Measurements from ENCODE around the gene C17orf58. TPM values are rescaled to one million over a fixed set of nuclear protein-coding genes. Genes with fewer than 3 reads are reported as not detected.
A peak's percentile ranks its signal among the peaks of the same experiment; 100 is the strongest.

Gene C17orf58
- total and polyA plus RNA-seq, 9 of the 15 experiments (the other 6 are each of a cell fraction or from before 2014, with no cell fraction given), result 8.6 to 37.4 (median 27.6) TPM

GRCh38 chr17:68019675-68020408, 23.6 kb upstream of the C17orf58 start (continued):
- no peak for TF ChIP-seq TFE3 (CRISPR knock-in tag; IDR thresholded peaks at IDR 0.05)
- no peak for TF ChIP-seq TARDBP (IDR thresholded peaks at IDR 0.05)
- TF ChIP-seq SP1 (CRISPR knock-in tag; IDR thresholded peaks at IDR 0.05), result peak; percentile 93
- no peak for TF ChIP-seq ZNF124 (CRISPR knock-in tag; IDR thresholded peaks at IDR 0.05)
- peak; percentile 100 for TF ChIP-seq POLR2H (tag; IDR thresholded peaks at IDR 0.05; ENCODE audit: low read depth)
- TF ChIP-seq SRSF9 (IDR thresholded peaks at IDR 0.05; ENCODE audit: borderline replicate concordance, low read depth, low read length), result no peak
- TF ChIP-seq KLF10 (CRISPR knock-in tag; IDR thresholded peaks at IDR 0.05), result no peak
- no peak for TF ChIP-seq NUFIP1 (IDR thresholded peaks at IDR 0.05; ENCODE audit: partially characterized antibody)
- TF ChIP-seq ZNF384 (IDR thresholded peaks at IDR 0.05; ENCODE audit: low read depth, low read length), result peak; percentile 60
- TF ChIP-seq PCBP2 (IDR thresholded peaks at IDR 0.05; ENCODE audit: low read depth, low read length, poor library complexity, severe bottlenecking), result no peak
- TF ChIP-seq MXI1 (IDR thresholded peaks at IDR 0.05; ENCODE audit: low read depth, low read length), result no peak
- TF ChIP-seq STAT5A (IDR thresholded peaks at IDR 0.05; ENCODE audit: borderline replicate concordance, low read length), result no peak; the same call in 1 of the 2 replicates
- 0 out of 2 replicates have a peak, but pooled peaks have one; percentile 44 for TF ChIP-seq MEF2D (tag; conservative IDR thresholded peaks at IDR 0.05; ENCODE audit: low read depth)
- TF ChIP-seq ZNF436 (CRISPR knock-in tag; IDR thresholded peaks at IDR 0.05), result no peak
- TF ChIP-seq ZNF584 (CRISPR knock-in tag; IDR thresholded peaks at IDR 0.05; ENCODE audit: low read depth), result no peak
- TF ChIP-seq PHTF2 (CRISPR knock-in tag; IDR thresholded peaks at IDR 0.05), result no peak
- no peak for TF ChIP-seq ERF (CRISPR knock-in tag; IDR thresholded peaks at IDR 0.05)
- no peak for TF ChIP-seq HMG20B (CRISPR knock-in tag; IDR thresholded peaks at IDR 0.05)
- TF ChIP-seq KDM2B (CRISPR knock-in tag; IDR thresholded peaks at IDR 0.05), result no peak
- TF ChIP-seq FOXK2 (conservative IDR thresholded peaks at IDR 0.05 in 1 of 2, IDR thresholded peaks at IDR 0.05 in 1 of 2; ENCODE audit: low read depth in 2 of 2), result peak; percentile 10 to 80; a peak in 2 of 4 replicates
- peak; percentile 11 for TF ChIP-seq FOS (IDR thresholded peaks at IDR 0.05; ENCODE audit: extremely low read depth, insufficient read length)
- peak; percentile 46; the same call in 1 of the 2 replicates for TF ChIP-seq MEF2A (IDR thresholded peaks at IDR 0.05; ENCODE audit: control insufficient read depth, low read depth, low read length)
- peak; percentile 92 for TF ChIP-seq XRCC5 (IDR thresholded peaks at IDR 0.05; ENCODE audit: low read depth, low read length)
- no peak for TF ChIP-seq RHOXF2B (CRISPR knock-in tag; conservative IDR thresholded peaks at IDR 0.05)
- TF ChIP-seq AFF4 (CRISPR knock-in tag; IDR thresholded peaks at IDR 0.05), result no peak
